GM23338 (cell line): Measurements from ENCODE around the gene CDKN2AIP. TPM values are rescaled to one million over a fixed set of nuclear protein-coding genes. Genes with fewer than 3 reads are reported as not detected.

Experiments used
- polyA plus RNA-seq: library from polyadenylated mRNA; unstranded; fragments of >200 nt; fragmentation: Nextera tagmentation; extraction: Ambion mirVana; gene quantifications from 2 replicates; pipeline ENCODE4 v1.2.1, GENCODE V29; 2016
- total RNA-seq: library from RNA; depleted of rRNA; stranded (reverse); fragments of >200 nt; shearing (Covaris generic); gene quantifications from 2 replicates; pipeline ENCODE4 v1.2.3, GENCODE V29; 2014; rRNA removed

The CDKN2AIP gene
- total and polyA plus RNA-seq, 2 experiments from 2014 or later, result 15.2 to 27.2 TPM

Other genes starting within 250 kb of the CDKN2AIP start
- gene CLDN22, start 124.4 kb upstream of the CDKN2AIP start, total RNA-seq, result not detected in 2 replicates
- gene CLDN22, start 124.4 kb upstream of the CDKN2AIP start, polyA plus RNA-seq, result not detected in 2 replicates
- gene CLDN24, start 122.2 kb upstream of the CDKN2AIP start, total RNA-seq, result not detected in 2 replicates
- gene CLDN24, start 122.2 kb upstream of the CDKN2AIP start, polyA plus RNA-seq, result not detected in 2 replicates
- 18.5 and 21.5 TPM in 2 replicates for gene ING2, start 60.4 kb downstream of the CDKN2AIP start, total RNA-seq
- 32.8 and 34.2 TPM in 2 replicates for gene ING2, start 60.4 kb downstream of the CDKN2AIP start, polyA plus RNA-seq
- 20.9 and 22.4 TPM in 2 replicates for gene RWDD4, start 214.5 kb downstream of the CDKN2AIP start, total RNA-seq
- gene RWDD4, start 214.5 kb downstream of the CDKN2AIP start, polyA plus RNA-seq, result 28.9 and 29.8 TPM in 2 replicates
- 31.4 and 42.7 TPM in 2 replicates for gene TRAPPC11, start 214.7 kb downstream of the CDKN2AIP start, total RNA-seq
- 14.6 and 15.0 TPM in 2 replicates for gene TRAPPC11, start 214.7 kb downstream of the CDKN2AIP start, polyA plus RNA-seq